ENCODE measurements around the gene MAML1.

MAML1 gene

DNA sequence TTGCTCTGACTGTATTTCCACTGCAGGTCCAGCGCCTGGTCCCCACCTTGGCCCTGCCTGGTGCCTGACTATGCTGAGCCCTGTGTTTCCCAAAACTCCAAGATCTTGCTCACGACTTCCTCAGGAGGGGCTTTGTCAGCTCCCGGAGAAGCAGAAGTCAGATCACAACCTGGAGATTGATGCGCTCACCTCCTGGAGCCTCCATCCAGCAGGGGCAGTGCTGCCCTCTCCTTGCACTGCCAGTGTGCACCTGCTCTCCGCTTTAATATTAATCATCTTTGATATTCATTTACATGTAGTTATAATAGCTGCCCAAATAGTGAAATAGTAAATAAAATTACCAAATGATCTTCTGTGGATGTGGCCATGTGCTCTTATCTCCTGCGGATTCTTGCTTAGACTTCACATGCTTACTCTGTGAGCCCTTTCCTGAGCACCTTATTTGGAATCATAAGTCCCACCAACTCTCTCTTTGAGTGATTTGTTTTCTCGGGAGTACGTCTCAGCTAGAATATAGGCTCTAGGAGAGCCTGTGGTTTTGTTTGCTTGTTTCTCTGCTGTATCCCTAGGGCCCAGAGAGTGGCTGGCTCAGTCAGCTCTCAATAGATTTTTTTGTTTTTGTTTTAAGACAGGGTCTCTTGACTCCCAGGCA lies 17.4 kb downstream of the MAML1 start:
- Histone ChIP-seq H3K4me1 (peaks cover 13% of the 10 kb centered on the region), H3K9me3 (no peaks in the 10 kb centered on the region), H3K27me3 (ENCODE audit: low read depth) (no peaks in the 10 kb centered on the region), H3K36me3 (replicated peaks) (peaks cover 9% of the 10 kb centered on the region), H3K4me3 (no peak overlapping the region)
- DNase-seq (ENCODE audit: low spot score in 2 of 2) = no peak
- in situ Hi-C loops (cut with MboI; ENCODE audit: low sequenced_read_pairs) = no loop called here

GRCh38 chr5:179753971-179754370 lies 21.3 kb downstream of the MAML1 start:
- H3K36me3 ChIP-seq (replicated peaks) = peaks cover 13% of the 10 kb centered on the region
- H3K4me3 ChIP-seq = no peak overlapping the region
- DNase-seq (ENCODE audit: low spot score in 2 of 2) = no peak
- H3K4me1 ChIP-seq = peaks cover 14% of the 10 kb centered on the region
- in situ Hi-C loops (cut with MboI; ENCODE audit: low sequenced_read_pairs) = no loop called here
- H3K27me3 ChIP-seq (ENCODE audit: low read depth) = no peaks in the 10 kb centered on the region
- no peaks in the 10 kb centered on the region for H3K9me3 ChIP-seq

DNA sequence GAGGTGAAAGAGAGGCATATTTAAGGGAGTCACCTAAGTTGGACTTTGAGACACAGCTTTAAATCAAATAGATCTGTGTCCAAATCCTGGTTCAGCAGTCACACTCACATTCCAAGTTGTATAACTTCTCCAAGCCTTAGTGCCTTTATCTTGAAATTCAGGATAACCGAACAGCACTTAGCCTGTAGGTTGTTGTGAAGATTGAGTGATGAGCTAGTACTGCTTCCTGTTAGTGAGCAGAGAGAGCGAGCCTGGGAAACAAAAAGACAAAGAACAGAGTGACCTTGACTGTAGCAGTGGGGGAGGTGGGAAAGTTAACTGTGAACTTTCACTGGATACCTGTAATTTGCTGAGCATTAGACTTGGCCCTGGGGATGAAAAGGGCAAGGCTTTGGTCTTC lies 22.4 kb downstream of the MAML1 start:
- DNase-seq (ENCODE audit: low spot score in 2 of 2) = peak; percentile 25 to 33

GRCh38 chr5:179758955-179759354 lies 26.3 kb downstream of the MAML1 start:
- peaks cover 34% of the 10 kb centered on the region for H3K4me1 ChIP-seq
- DNase-seq (ENCODE audit: low spot score in 2 of 2) = no peak
- peaks cover 4% of the 10 kb centered on the region for H3K36me3 ChIP-seq (replicated peaks)
- no peaks in the 10 kb centered on the region for H3K27me3 ChIP-seq (ENCODE audit: low read depth)
- in situ Hi-C loops (cut with MboI; ENCODE audit: low sequenced_read_pairs) = no loop called here
- no peaks in the 10 kb centered on the region for H3K9me3 ChIP-seq
- no peak overlapping the region for H3K4me3 ChIP-seq

More for the DNA sequence above, 22.4 kb downstream of the MAML1 start:
- Histone ChIP-seq H3K4me1 (peaks cover 14% of the 10 kb centered on the region), H3K36me3 (replicated peaks) (peaks cover 4% of the 10 kb centered on the region), H3K4me3 (no peak overlapping the region), H3K9me3 (no peaks in the 10 kb centered on the region), H3K27me3 (ENCODE audit: low read depth) (no peaks in the 10 kb centered on the region)
- in situ Hi-C loops (cut with MboI; ENCODE audit: low sequenced_read_pairs) = no loop called here

DNA sequence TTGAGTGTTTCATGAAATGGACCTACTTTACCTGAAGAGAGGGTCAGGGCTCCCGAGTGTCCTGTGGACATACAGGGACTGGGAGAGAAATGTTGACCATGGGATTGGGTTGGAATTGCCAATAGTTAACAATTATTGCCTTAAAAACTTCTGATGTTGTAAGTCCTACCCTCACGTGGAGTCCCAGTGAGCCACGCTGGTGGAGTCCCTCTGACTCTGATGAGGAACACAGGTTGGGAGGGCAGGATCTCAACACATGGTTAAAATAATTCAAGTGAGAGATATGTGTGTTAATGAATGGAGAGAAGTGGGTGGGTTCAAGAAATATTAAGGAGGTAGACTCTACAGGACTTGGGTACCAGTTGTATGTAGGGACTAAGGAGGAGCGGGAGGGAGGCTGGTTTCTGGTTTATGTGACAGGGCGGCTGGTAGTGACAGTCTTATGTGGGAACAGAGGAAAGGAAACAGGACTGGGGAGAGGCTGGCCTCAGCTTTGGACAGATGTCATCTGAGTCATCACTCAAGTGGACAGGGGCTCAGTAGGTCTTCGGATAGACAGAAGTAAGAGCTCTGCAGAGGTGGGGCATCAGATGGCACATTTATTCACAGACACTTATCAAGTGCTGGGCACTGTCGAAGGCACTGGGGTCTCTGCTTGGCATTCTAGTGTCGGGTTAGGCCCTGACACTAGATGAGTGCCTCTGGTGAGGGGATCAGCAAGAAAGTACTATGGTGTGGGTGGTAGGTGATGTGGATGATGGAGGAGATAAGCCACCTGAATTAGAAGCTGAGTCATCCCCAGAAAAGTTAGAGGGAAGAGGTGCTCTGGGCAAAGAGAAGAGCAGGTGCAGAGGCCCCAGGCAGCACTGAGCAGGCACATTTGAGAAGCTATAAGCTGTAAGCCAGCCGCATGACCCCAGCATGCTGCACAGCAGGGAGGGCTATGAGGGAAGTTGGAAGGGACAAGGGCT lies 27.2 kb downstream of the MAML1 start:
- Histone ChIP-seq H3K4me1 (peaks cover 25% of the 10 kb centered on the region), H3K4me3 (no peak overlapping the region), H3K9me3 (no peaks in the 10 kb centered on the region), H3K36me3 (replicated peaks) (peaks cover 7% of the 10 kb centered on the region), H3K27me3 (ENCODE audit: low read depth) (no peaks in the 10 kb centered on the region)
- DNase-seq (ENCODE audit: low spot score in 2 of 2) = no peak
- in situ Hi-C loops (cut with MboI; ENCODE audit: low sequenced_read_pairs) = no loop called here

DNA sequence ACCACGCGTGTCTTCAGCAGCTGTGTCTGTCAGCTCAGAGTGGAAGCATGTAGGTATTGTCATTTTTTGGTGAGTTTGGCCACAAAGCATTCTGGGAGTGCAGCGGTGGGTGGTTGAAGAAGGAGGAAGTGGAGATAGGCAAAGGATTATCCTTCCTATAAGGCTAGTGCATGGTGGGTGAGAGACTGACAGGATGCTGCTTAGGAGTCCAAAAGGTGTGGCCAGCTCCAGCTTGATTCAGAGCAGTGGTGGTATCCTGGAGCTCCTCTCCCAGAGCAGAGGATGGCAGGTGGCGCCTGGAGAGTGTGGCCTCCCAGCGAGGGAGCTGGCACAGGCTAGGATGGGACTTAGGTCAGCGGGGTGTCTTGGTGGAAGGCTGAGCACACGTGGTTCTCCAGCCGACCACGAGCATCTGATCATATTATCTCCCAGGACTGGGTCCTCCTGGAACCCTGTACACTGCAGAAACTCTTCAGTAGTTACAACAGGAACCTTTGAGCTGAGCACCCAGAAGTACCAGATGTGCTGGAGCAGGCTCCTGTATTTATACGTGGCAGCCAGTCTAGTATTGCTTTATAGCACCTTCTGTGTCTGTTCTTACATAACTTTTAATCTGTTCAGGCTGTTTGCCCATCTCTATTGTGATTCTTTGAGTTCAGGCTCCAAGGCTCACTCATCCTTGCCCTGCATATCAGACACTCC lies 29.6 kb downstream of the MAML1 start:
- H3K4me1 ChIP-seq = peaks cover 23% of the 10 kb centered on the region
- in situ Hi-C loops (cut with MboI; ENCODE audit: low sequenced_read_pairs) = no loop called here
- H3K9me3 ChIP-seq = no peaks in the 10 kb centered on the region
- H3K27me3 ChIP-seq (ENCODE audit: low read depth) = no peaks in the 10 kb centered on the region
- H3K36me3 ChIP-seq (replicated peaks) = peaks cover 28% of the 10 kb centered on the region
- DNase-seq (ENCODE audit: low spot score in 2 of 2) = peak; percentile 44 to 46
- no peak overlapping the region for H3K4me3 ChIP-seq

- in situ Hi-C loops (cut with MboI; ENCODE audit: low sequenced_read_pairs) = no loop called here
- Histone ChIP-seq H3K36me3 (replicated peaks) (peaks cover 32% of the 10 kb centered on the region), H3K9me3 (no peaks in the 10 kb centered on the region), H3K4me1 (peaks cover 23% of the 10 kb centered on the region), H3K4me3 (no peak overlapping the region), H3K27me3 (ENCODE audit: low read depth) (no peaks in the 10 kb centered on the region)
- peak in 1 of 2 experiments; percentile 51 for DNase-seq (ENCODE audit: low spot score in 2 of 2)
Observed at GRCh38 chr5:179762781-179763176, 30.2 kb downstream of the MAML1 start.

- Histone ChIP-seq H3K36me3 (replicated peaks) (peaks cover 36% of the 10 kb centered on the region), H3K4me1 (peaks cover 23% of the 10 kb centered on the region), H3K4me3 (no peak overlapping the region), H3K9me3 (no peaks in the 10 kb centered on the region), H3K27me3 (ENCODE audit: low read depth) (no peaks in the 10 kb centered on the region)
- peak; percentile 75 to 77 for DNase-seq (ENCODE audit: low spot score in 2 of 2)
- in situ Hi-C loops (cut with MboI; ENCODE audit: low sequenced_read_pairs) = no loop called here
Observed at GRCh38 chr5:179763215-179763945, 30.8 kb downstream of the MAML1 start.

- H3K9me3 ChIP-seq = no peaks in the 10 kb centered on the region
- peaks cover 42% of the 10 kb centered on the region for H3K36me3 ChIP-seq (replicated peaks)
- in situ Hi-C loops (cut with MboI; ENCODE audit: low sequenced_read_pairs) = no loop called here
- no peak overlapping the region for H3K4me3 ChIP-seq
- no peak for DNase-seq (ENCODE audit: low spot score in 2 of 2)
- H3K4me1 ChIP-seq = peaks cover 23% of the 10 kb centered on the region
- H3K27me3 ChIP-seq (ENCODE audit: low read depth) = no peaks in the 10 kb centered on the region
Observed at GRCh38 chr5:179764056-179764455, 31.4 kb downstream of the MAML1 start.

- H3K27me3 ChIP-seq (ENCODE audit: low read depth) = no peaks in the 10 kb centered on the region
- peaks cover 23% of the 10 kb centered on the region for H3K4me1 ChIP-seq
- in situ Hi-C loops (cut with MboI; ENCODE audit: low sequenced_read_pairs) = no loop called here
- DNase-seq (ENCODE audit: low spot score in 2 of 2) = no peak
- no peaks in the 10 kb centered on the region for H3K9me3 ChIP-seq
- no peak overlapping the region for H3K4me3 ChIP-seq
- H3K36me3 ChIP-seq (replicated peaks) = peaks cover 55% of the 10 kb centered on the region
Observed at GRCh38 chr5:179765400-179765799, 32.8 kb downstream of the MAML1 start.

GRCh38 chr5:179766021-179766725 lies 33.6 kb downstream of the MAML1 start:
- DNase-seq (ENCODE audit: low spot score in 2 of 2) = no peak
- Histone ChIP-seq H3K9me3 (no peaks in the 10 kb centered on the region), H3K27me3 (ENCODE audit: low read depth) (no peaks in the 10 kb centered on the region), H3K4me3 (no peak overlapping the region), H3K4me1 (peaks cover 23% of the 10 kb centered on the region), H3K36me3 (replicated peaks) (peaks cover 62% of the 10 kb centered on the region)
- in situ Hi-C loops (cut with MboI; ENCODE audit: low sequenced_read_pairs) = no loop called here

GRCh38 chr5:179766726-179767455 lies 34.3 kb downstream of the MAML1 start:
- DNase-seq (ENCODE audit: low spot score in 2 of 2) = no peak
- peaks cover 17% of the 10 kb centered on the region for H3K4me1 ChIP-seq
- H3K27me3 ChIP-seq (ENCODE audit: low read depth) = no peaks in the 10 kb centered on the region
- in situ Hi-C loops (cut with MboI; ENCODE audit: low sequenced_read_pairs) = no loop called here
- no peak overlapping the region for H3K4me3 ChIP-seq
- peaks cover 70% of the 10 kb centered on the region for H3K36me3 ChIP-seq (replicated peaks)
- H3K9me3 ChIP-seq = no peaks in the 10 kb centered on the region
